GF-D8 (cell line): ENCODE measurements around the gene HLA-DPA1.

Experiments
- DNase-seq: peaks from one replicate; lab custom pipeline; 2025; lab: John Stamatoyannopoulos, UW

HLA-DPA1 gene

DNA sequence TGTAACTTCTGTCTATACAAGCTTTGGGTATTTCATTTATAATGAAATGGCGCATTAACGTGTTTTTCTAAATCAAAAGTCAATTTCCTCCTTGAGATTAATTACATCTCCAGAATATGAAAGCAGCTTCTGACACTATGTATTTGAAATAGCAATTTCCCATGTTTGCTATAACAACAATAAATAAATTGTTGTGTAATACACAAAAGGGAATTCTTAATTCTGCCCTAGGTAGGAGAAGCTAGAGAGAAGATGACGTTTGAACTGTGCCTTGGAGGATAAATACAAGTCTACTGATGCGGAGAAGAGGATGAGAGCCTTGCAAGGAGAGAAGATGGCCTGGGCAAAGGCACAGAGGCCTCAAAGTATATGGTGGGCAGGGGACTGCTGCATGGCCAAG is 56.4 kb downstream of the HLA-DPA1 start:
- no peak for DNase-seq

DNA sequence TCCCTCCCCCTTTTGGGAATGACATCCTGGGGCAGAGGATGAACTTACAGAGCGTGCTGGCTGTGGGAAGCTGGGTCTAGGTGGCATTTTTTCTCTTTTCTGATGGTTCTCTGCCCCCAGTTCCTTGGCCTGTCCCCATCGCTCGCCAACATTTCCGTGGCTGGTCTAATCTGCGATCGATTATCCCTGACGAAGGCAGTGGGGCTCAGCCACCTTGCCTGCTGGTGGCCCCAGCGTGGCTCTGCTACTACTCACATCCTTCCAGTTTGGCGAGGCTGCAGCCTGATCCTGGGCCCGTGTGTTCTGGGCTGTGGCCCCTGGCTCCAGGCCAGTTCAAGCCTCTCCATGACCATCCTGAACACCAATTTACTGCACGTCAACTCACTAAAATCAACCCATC is 57.7 kb downstream of the HLA-DPA1 start:
- DNase-seq, result no peak

DNA sequence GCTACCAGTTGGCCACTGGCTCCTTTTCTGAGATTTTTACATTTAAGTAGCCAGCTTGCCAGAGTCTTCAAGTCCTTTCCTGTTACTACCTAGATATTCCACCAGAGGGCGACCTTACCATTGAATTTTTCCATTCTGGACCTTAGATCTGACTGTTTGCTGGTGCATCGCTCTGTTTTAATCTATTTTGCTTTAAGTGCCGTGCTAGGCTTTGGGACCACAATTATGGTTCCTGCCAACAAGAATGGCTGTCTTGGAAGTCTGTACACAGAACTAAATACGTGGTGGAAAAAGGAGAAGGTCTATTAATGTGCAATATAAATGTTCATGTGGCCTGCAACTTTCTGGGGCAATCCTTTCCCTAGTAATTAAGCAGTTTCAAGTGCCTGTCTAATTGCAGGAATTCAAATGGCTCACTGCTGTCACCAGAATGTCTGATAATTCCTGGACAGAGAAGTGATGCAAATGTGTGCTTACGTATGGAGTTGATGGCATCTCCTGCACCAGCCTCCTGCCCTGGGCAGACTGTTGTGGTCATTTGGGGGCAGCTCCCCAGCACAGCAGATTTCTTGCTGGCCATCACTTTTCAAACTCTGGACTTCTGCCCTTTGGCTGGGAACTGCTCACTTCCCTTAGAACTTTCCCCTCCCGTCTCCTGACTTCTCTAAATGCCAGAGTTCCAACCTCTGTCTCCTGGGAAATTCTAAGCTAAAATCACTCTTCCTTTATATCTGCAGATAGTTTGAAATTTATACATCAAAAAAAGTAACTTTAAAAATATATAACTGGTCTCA is 58.4 kb downstream of the HLA-DPA1 start:
- DNase-seq, result peak; percentile 19
